ENCODE results near the gene HS3ST1. TPM values are rescaled to one million over a fixed set of nuclear protein-coding genes. Genes with fewer than 3 reads are reported as not detected.
A peak's percentile ranks its signal among the peaks of the same experiment; 100 is the strongest.

HS3ST1 gene
- total RNA-seq, 2 donors from 2014 or later: 0.05 to 0.19 TPM

DNA sequence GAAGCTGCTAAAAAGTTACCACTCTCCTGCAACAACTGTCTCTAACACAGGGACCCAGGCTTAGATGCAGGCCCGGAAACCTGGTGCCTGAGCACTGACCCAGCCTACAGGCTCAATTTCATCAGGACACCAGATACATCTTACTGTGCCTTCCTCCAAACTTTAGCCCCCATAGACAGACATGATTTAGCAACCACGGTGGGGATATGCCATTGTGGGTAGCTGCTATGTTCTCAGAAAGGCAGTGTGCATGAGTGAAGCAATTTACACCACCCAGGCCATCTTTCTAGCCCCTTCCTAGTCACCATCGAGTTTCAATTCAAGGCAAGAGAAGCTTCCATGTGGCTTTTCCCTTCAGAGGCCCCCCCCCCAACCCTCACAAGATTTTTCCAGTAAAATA, 2.7 kb downstream of the HS3ST1 start:
- H3K36me3 Mint-ChIP-seq (ENCODE audit: low read depth): no peaks in the 10 kb centered on the region
- H3K27me3 Mint-ChIP-seq: peaks cover 14% of the 10 kb centered on the region
- no peak overlapping the region for H3K4me3 Mint-ChIP-seq
- no peak overlapping the region for H3K27ac Mint-ChIP-seq
- no peaks in the 10 kb centered on the region for H3K4me1 Mint-ChIP-seq
- ATAC-seq (replicated peaks): no peak
- no peaks in the 10 kb centered on the region for H3K9me3 Mint-ChIP-seq

DNA sequence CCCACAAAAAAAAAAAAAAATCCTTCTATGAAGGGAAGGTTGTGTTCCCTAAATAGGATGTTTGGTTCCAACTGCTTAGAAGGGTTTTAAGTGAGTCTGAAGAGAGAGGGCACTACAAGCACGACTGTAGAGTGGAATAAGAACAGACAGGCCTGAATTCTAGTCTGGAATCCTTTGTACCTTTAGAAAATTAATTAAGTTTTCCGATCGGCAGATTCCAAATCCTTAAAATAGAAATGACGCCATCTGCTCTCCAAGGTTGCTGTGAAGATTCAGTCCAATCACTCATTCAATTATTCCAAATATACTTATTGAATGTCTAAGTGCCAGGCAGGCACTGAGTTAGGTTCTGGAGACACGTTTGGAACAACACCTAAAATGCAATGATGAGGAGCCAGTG, 3.8 kb downstream of the HS3ST1 start:
- no peak overlapping the region for H3K27ac Mint-ChIP-seq
- H3K27me3 Mint-ChIP-seq: peaks cover 14% of the 10 kb centered on the region
- H3K4me1 Mint-ChIP-seq: no peaks in the 10 kb centered on the region
- H3K4me3 Mint-ChIP-seq: no peak overlapping the region
- no peaks in the 10 kb centered on the region for H3K36me3 Mint-ChIP-seq (ENCODE audit: low read depth)
- no peaks in the 10 kb centered on the region for H3K9me3 Mint-ChIP-seq
- ATAC-seq (replicated peaks): no peak

DNA sequence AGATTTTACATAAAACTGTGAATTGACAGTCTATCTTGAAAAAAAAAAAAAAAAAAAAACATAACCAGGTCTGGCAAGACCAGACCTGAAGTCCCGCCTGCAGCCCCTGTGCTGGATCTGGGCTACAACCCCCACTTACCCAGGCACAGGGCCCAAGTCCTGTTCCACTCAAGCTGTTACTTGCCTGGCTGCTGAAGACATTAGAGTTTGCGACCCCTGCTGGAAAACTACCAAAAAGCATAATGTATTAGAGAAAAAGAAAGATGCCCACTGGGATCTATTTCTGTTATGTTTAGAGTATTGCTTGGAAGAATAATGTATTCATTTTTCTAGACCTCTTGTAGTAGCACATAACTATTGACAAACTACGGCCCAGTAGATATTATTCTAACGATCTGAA, 4.7 kb downstream of the HS3ST1 start:
- H3K27me3 Mint-ChIP-seq: peaks cover 14% of the 10 kb centered on the region
- no peak overlapping the region for H3K4me3 Mint-ChIP-seq
- H3K9me3 Mint-ChIP-seq: no peaks in the 10 kb centered on the region
- no peaks in the 10 kb centered on the region for H3K4me1 Mint-ChIP-seq
- no peaks in the 10 kb centered on the region for H3K36me3 Mint-ChIP-seq (ENCODE audit: low read depth)
- H3K27ac Mint-ChIP-seq: no peak overlapping the region
- no peak for ATAC-seq (replicated peaks)

DNA sequence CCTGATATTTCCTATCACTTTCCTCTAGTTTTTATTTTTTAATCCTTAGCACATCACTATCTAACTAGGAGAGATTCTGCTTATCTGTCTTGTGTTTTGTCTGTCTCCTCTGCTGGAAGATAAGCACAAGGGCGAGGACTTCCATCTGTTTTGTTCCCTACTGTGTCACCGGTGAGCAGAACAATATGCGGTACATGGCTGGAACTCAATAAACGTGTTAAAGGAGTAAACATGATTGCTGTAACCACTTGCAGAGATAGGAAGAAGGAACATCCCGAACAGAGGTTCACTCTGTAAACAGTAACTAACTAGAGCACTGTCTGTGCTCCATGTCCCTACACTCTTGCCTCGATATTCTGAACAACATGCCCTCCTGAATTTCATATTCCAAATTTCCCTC, 5.2 kb downstream of the HS3ST1 start:
- no peaks in the 10 kb centered on the region for H3K36me3 Mint-ChIP-seq (ENCODE audit: low read depth)
- no peaks in the 10 kb centered on the region for H3K4me1 Mint-ChIP-seq
- peaks cover 14% of the 10 kb centered on the region for H3K27me3 Mint-ChIP-seq
- H3K4me3 Mint-ChIP-seq: no peak overlapping the region
- no peak for ATAC-seq (replicated peaks)
- no peak overlapping the region for H3K27ac Mint-ChIP-seq
- no peaks in the 10 kb centered on the region for H3K9me3 Mint-ChIP-seq

DNA sequence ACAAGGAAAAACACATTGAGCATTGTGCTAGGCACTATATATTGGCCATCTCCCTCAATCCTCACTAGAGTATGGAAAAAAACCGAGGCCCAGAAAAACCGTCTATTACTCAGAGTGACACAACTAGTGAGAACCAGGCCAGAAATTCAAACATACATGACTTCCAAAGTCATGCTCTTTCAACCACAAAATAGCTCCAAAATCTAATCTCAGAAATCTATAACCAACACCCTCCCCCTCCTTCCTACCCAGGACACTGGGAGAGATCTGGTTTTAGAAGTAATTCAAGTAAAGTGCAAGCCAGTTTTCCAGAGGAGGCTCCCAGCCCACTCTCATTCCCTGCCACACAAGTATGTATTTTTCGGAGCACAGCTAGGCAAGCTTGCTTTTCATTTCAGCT, 7.6 kb downstream of the HS3ST1 start:
- Mint-ChIP-seq H3K4me1 (no peaks in the 10 kb centered on the region), H3K27ac (no peak overlapping the region), H3K27me3 (no peaks in the 10 kb centered on the region), H3K9me3 (no peaks in the 10 kb centered on the region), H3K4me3 (no peak overlapping the region), H3K36me3 (ENCODE audit: low read depth) (no peaks in the 10 kb centered on the region)
- no peak for ATAC-seq (replicated peaks)

DNA sequence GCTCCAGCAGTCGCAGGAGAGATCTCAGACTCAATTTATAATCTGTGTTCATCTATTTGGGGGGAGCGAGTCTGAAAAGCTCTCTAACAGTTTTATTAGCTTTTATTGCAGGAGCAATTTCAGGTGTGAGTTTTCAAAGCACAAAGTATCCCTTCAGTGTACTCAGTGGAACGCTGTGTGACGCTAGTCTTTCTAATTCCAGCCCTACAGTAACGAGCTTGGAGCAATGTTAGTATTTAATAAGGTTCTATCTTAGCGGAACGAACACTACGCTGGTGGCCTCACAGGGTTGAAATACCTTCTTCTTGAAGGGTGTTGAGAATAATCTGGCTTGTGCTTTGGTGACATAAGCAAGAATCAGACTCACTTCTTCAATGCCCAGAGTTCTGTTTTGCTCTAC, 8.4 kb downstream of the HS3ST1 start:
- no peaks in the 10 kb centered on the region for H3K4me1 Mint-ChIP-seq
- H3K4me3 Mint-ChIP-seq: no peak overlapping the region
- H3K27ac Mint-ChIP-seq: no peak overlapping the region
- H3K36me3 Mint-ChIP-seq (ENCODE audit: low read depth): no peaks in the 10 kb centered on the region
- ATAC-seq (replicated peaks): no peak
- no peaks in the 10 kb centered on the region for H3K27me3 Mint-ChIP-seq
- no peaks in the 10 kb centered on the region for H3K9me3 Mint-ChIP-seq

DNA sequence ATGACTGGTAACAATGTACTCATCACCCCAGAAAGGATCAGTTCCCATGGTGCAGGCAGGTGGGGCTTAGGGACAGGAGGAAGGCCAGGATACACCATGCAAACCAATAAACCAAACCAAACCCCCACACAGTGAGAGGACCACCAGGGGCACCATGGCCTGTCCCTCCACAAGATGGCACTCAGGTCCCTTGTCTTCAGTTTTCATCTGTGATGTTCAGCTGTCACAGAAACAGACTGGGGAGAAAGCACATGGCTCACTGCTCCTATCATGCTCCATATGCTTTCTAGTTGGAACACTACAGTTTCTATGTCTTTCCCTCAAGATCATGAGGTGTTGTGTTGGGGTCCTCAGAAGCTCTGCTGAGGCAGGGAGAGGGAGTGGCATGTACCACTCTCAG, 10.1 kb downstream of the HS3ST1 start:
- H3K36me3 Mint-ChIP-seq (ENCODE audit: low read depth): no peaks in the 10 kb centered on the region
- no peaks in the 10 kb centered on the region for H3K9me3 Mint-ChIP-seq
- H3K27ac Mint-ChIP-seq: no peak overlapping the region
- ATAC-seq (replicated peaks): no peak
- H3K27me3 Mint-ChIP-seq: no peaks in the 10 kb centered on the region
- H3K4me1 Mint-ChIP-seq: no peaks in the 10 kb centered on the region
- H3K4me3 Mint-ChIP-seq: no peak overlapping the region

DNA sequence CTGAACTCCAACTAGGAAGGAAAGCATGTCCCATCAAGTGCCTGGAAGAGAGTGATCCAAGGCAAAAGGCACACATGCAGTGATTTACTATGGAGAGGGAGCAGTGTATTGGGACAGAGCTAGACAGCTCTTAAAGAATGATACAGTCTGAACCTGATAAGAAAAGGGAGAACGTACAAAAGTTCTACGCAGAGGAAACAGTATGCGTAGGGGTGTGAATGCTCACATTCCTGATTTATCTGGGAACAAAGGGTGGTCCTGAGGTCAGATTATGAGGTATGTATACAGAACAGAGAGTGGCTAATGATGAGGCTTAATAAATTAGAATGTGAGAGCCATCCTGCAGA, 12.0 kb downstream of the HS3ST1 start:
- no peak for ATAC-seq (replicated peaks)
- H3K27ac Mint-ChIP-seq: no peak overlapping the region
- H3K4me3 Mint-ChIP-seq: no peak overlapping the region
- no peaks in the 10 kb centered on the region for H3K27me3 Mint-ChIP-seq
- H3K4me1 Mint-ChIP-seq: no peaks in the 10 kb centered on the region
- H3K9me3 Mint-ChIP-seq: no peaks in the 10 kb centered on the region
- no peaks in the 10 kb centered on the region for H3K36me3 Mint-ChIP-seq (ENCODE audit: low read depth)

DNA sequence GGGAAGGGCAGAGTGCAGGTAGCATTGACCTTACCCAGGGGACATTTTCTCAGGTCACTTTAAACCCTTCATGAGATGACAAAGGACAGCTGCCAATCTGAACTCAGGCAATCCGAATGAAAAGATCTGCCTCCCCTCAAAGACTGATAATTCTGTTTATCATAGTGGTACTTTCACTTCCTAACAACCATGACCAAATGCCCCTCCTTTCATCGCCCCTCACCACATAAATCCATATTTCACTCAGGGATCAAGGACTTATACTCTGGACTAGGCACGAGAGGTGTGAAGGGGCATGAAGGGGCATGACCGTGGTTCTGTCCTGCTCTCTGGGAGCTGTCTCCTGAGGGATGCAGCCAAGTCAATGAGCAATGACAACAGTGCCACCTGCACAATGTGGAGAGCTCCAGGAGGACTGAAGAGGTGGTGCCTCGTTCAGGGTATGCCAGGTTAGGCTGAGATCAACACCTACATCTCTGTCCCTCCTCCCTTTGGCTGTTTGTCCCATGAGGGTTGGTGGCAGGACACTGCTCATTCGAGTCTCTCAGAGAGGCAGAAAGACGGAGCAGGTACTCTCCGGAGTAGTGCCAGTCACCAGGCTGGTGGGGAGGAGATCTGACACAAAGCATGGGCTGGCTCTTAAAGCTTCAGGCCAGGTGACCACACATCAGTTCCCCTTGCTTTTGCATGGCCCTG, 12.5 kb downstream of the HS3ST1 start:
- Mint-ChIP-seq H3K36me3 (ENCODE audit: low read depth) (no peaks in the 10 kb centered on the region), H3K4me1 (no peaks in the 10 kb centered on the region), H3K9me3 (no peaks in the 10 kb centered on the region), H3K27me3 (no peaks in the 10 kb centered on the region), H3K27ac (no peak overlapping the region), H3K4me3 (no peak overlapping the region)
- ATAC-seq (replicated peaks): no peak

DNA sequence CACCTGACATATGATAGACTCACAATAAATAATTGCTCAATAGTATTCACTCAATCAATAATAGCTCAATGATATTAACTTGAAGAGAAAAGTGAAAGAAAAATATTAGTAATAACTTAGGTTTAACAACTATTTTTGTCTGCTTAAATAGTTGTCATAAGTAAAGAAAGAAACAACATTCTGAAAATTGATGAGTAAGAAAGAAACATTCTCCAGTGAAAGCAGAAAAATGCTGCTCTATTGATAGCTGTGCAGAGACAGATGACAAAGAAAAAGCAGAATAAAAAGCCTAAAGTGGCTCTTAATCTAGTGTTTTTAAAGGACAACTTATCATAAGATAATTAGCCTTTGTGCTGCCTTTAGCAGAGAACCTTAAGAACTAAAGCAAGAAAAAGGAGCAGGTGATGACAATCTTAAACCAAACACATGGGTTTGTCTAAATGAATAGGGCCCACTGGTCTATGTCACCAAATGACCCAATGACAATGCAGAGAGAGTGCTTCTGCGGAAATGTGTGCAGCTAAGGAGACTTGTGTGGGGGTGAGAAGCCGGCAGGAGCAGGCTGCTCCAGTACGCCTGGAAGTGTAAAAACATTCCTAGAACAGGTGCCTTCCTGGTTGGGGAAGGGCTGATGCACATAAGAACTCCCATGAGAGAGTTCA, 13.2 kb downstream of the HS3ST1 start:
- H3K27me3 Mint-ChIP-seq: no peaks in the 10 kb centered on the region
- no peaks in the 10 kb centered on the region for H3K36me3 Mint-ChIP-seq (ENCODE audit: low read depth)
- no peaks in the 10 kb centered on the region for H3K4me1 Mint-ChIP-seq
- no peak overlapping the region for H3K4me3 Mint-ChIP-seq
- no peak for ATAC-seq (replicated peaks)
- no peaks in the 10 kb centered on the region for H3K9me3 Mint-ChIP-seq
- no peak overlapping the region for H3K27ac Mint-ChIP-seq

DNA sequence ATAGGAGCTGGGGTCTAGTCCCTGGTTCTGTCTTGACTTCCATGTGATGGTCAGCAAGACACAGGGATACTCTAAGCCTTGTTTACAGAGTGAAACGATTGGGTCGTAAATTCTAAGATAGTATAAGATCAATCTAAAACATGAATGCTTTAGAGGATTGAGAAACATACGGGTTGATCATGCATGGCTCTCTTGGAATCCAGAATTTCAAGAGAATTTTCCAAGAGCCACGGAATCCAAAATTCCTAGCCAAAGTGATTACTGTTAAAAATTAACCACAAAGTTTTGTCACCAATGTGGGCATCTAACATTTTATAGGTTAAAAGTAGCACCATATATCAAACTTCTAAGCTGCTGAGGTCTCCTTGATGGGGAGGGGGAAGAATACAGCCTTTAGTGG, 16.5 kb downstream of the HS3ST1 start:
- Mint-ChIP-seq H3K27ac (no peak overlapping the region), H3K4me3 (no peak overlapping the region), H3K4me1 (no peaks in the 10 kb centered on the region), H3K27me3 (no peaks in the 10 kb centered on the region), H3K36me3 (ENCODE audit: low read depth) (no peaks in the 10 kb centered on the region), H3K9me3 (no peaks in the 10 kb centered on the region)
- ATAC-seq (replicated peaks): no peak

DNA sequence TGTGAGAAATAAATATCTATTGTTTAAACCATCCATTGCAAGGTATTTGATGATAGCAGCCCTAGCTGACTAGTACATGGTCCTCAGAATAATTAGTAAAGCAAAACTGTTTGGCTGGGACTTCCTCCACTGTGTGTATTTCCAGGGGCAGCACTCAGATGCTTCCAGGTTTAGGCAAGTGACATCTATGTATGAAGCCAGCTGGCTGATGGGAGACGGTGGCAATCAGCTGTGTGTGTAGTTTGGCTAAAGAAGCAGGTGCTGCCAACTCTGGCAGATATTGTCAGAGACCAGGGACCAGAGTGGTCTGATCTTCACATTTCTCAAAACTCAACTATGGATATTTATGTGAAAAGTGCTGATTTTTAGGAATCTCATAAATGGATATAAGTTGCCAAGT, 19.1 kb downstream of the HS3ST1 start:
- H3K9me3 Mint-ChIP-seq: no peaks in the 10 kb centered on the region
- no peaks in the 10 kb centered on the region for H3K36me3 Mint-ChIP-seq (ENCODE audit: low read depth)
- no peak for ATAC-seq (replicated peaks)
- no peak overlapping the region for H3K27ac Mint-ChIP-seq
- no peaks in the 10 kb centered on the region for H3K4me1 Mint-ChIP-seq
- no peak overlapping the region for H3K4me3 Mint-ChIP-seq
- no peaks in the 10 kb centered on the region for H3K27me3 Mint-ChIP-seq

DNA sequence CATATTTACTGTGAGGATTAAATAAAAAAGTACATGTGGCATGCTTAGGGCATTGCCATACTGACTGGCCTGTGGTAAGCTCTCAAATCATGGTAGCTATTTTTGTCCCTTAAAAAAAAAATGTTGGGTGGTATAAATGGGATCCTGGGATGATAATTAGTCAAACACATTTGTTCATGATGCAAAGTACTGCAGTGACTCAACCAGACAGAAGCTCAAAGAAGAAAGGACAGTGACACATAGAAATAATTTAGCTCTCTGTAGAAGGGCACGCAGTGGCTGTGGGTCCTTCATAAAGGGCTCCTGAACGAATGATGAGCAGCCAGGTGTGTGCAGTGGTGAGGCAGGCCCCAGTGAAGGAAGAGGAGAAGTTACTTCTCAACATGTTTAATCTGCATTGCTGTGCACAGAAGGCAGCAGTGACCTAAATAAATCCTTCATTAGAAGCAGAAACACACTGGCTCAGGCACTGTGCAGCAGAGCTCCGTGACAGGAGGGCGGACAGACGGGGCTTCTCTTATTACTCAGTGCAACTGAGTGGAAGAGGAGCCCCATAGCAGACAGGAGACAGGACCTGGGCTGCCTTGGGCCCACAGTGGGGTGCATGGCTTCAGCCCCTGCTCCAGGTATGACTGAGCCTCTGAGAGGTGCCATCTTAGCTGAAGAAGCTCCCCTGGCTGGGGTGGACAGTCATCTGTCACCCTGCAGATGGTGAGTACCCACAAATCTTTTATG, 20.3 kb downstream of the HS3ST1 start:
- no peak overlapping the region for H3K4me3 Mint-ChIP-seq
- no peak overlapping the region for H3K27ac Mint-ChIP-seq
- ATAC-seq (replicated peaks): peak; percentile 9
- no peaks in the 10 kb centered on the region for H3K9me3 Mint-ChIP-seq
- no peaks in the 10 kb centered on the region for H3K36me3 Mint-ChIP-seq (ENCODE audit: low read depth)
- H3K4me1 Mint-ChIP-seq: no peaks in the 10 kb centered on the region
- H3K27me3 Mint-ChIP-seq: no peaks in the 10 kb centered on the region

DNA sequence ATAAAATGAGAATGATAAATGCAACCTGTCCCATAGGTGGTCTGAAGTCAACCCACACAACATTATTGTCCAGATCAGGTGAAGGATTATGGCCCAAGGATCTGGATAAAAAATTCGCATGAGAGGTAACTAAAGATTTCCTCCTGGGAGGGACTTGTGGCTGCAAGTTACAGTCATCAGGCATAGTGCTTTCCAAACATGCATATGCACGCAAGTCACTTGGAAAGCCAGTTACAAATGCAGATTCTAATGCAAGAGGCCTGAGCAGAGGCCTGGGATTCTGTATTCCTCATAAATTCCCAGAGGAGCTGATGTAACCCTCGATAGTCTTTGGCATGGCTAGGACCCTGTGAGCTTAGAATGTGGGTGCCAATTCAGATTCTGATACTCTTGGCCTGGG, 21.1 kb downstream of the HS3ST1 start:
- Mint-ChIP-seq H3K36me3 (ENCODE audit: low read depth) (no peaks in the 10 kb centered on the region), H3K4me1 (no peaks in the 10 kb centered on the region), H3K27ac (no peak overlapping the region), H3K27me3 (no peaks in the 10 kb centered on the region), H3K9me3 (no peaks in the 10 kb centered on the region), H3K4me3 (no peak overlapping the region)
- ATAC-seq (replicated peaks): no peak

DNA sequence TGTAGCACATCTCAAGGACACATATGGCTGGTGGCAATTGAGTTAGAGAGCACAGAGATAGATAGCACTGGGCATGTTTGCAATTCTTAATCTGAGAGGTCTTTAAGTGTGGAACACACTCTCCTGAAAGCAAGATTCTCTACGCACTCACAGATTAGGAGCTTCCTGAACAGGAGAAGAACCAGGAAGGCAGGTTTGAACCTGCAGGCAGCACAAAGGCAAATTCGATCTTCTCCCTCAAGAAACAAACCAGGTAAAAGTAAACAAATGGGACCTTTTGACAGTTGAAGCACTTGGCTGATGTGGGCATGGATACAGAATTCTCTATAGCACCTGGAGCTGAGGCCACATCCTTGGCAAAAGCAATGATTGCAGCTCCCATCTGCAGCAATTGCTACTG, 24.3 kb downstream of the HS3ST1 start:
- H3K4me3 Mint-ChIP-seq: no peak overlapping the region
- H3K27me3 Mint-ChIP-seq: no peaks in the 10 kb centered on the region
- H3K27ac Mint-ChIP-seq: no peak overlapping the region
- no peak for ATAC-seq (replicated peaks)
- H3K4me1 Mint-ChIP-seq: no peaks in the 10 kb centered on the region
- no peaks in the 10 kb centered on the region for H3K9me3 Mint-ChIP-seq
- H3K36me3 Mint-ChIP-seq (ENCODE audit: low read depth): no peaks in the 10 kb centered on the region

All from activated T-helper 17 cell treated with anti-CD3 and anti-CD28 coated beads, Interleukin-2, amount 50 U/mL, for 72 hours (primary cell).